GM12878 (cell line): ENCODE data around the gene PPM1J. TPM values are rescaled to one million over a fixed set of nuclear protein-coding genes. Genes with fewer than 3 reads are reported as not detected.

Experiments
- ATAC-seq: fragments of 200-7000 bp; cut with Tn5 transposase; 3 replicates; pipeline ENCODE4 v1.9.1; 2020; ENCODE audit warnings: mild to moderate bottlenecking, moderate library complexity
- BruUV-seq: library from RNA; stranded (reverse); fragments of 400-500 nt; replicated peaks from 2 replicates; lab custom pipeline; 2021; lab: Mats Ljungman, UMichigan
- CTCF ChIA-PET: fragments of 300-600 bp; sonication (Branson Sonifier 250); formaldehyde crosslinking; extraction: SDS; loops from one replicate; lab custom pipeline; 2021; ENCODE audit warnings: inconsistent platforms; lab: Yijun Ruan, JAX
- POLR2A ChIA-PET: fragments of 350-600 bp; formaldehyde crosslinking; extraction: SDS; loops from one replicate; lab custom pipeline; 2021; ENCODE audit warnings: inconsistent platforms; lab: Charles Lee
- RAD21 ChIA-PET: fragments of 300-600 bp; sonication (Branson Sonifier 250); formaldehyde crosslinking; loops from one replicate; lab custom pipeline; 2023; ENCODE audit warnings: antibody characterized with exemption; ENCODE audit not compliant: unreplicated experiment; lab: Charles Lee
- SMC1A ChIA-PET: fragments of 300-600 bp; sonication (Branson Sonifier 250); formaldehyde crosslinking; loops from one replicate; lab custom pipeline; 2023; ENCODE audit not compliant: unreplicated experiment, uncharacterized antibody; lab: Charles Lee
- DNase-seq: peaks from one replicate; pipeline ENCODE4 v3.0.0-alpha.2; 2011; ENCODE audit warnings: low read depth, low spot score
- FAIRE-seq: peaks from 3 replicates; lab custom pipeline; 2011; peaks lifted over from hg19 to GRCh38; lab: Jason Lieb, UNC
- H2AFZ ChIP-seq: 2 replicates; pipeline ENCODE4 v1.6.0; 2011; ENCODE audit warnings: low read depth, low read length, control low read depth; ENCODE audit not compliant: control insufficient read depth
- H3K27ac ChIP-seq: 2 replicates; pipeline ENCODE4 v1.5.1; 2011; ENCODE audit warnings: control low read depth; ENCODE audit not compliant: control insufficient read depth, insufficient read depth
- H3K27me3 ChIP-seq, 2 experiments: replicated peaks in 1 of 2; 2 replicates each; pipeline versions ENCODE4 v1.6.0 to v1.6.1; 2011; ENCODE audit warnings: low read length in 1 of 2; ENCODE audit not compliant: control insufficient read depth in 2 of 2, insufficient read depth in 2 of 2
- H3K36me3 ChIP-seq, 2 experiments: 2 replicates each; pipeline ENCODE4 v1.5.1; 2011; ENCODE audit warnings: low read length in 1 of 2; ENCODE audit not compliant: control insufficient read depth in 2 of 2, insufficient read depth in 2 of 2
- H3K4me1 ChIP-seq: 2 replicates; pipeline ENCODE4 v1.6.1; 2011; ENCODE audit warnings: mild to moderate bottlenecking, low read length, moderate library complexity, mixed read lengths; ENCODE audit not compliant: control insufficient read depth, insufficient read depth
- H3K4me2 ChIP-seq: 2 replicates; pipeline ENCODE4 v1.6.0; 2011; ENCODE audit warnings: control low read depth; ENCODE audit not compliant: control insufficient read depth, insufficient read depth
- H3K4me3 ChIP-seq: fragments of 200-600 bp; sonication (generic); 2 replicates; pipeline ENCODE4 v1.5.1; 2016
- H3K79me2 ChIP-seq: 2 replicates; pipeline ENCODE4 v1.6.0; 2011; ENCODE audit warnings: low read length; ENCODE audit not compliant: control insufficient read depth, insufficient read depth
- H3K9ac ChIP-seq: 2 replicates; pipeline ENCODE4 v1.8.0; 2011; ENCODE audit warnings: low read length, control low read depth, mixed read lengths; ENCODE audit not compliant: control insufficient read depth, insufficient read depth
- H3K9me3 ChIP-seq: replicated peaks from 3 replicates; pipeline ENCODE4 v1.5.1; 2011; ENCODE audit warnings: mild to moderate bottlenecking, low read length; ENCODE audit not compliant: control insufficient read depth, insufficient read depth
- H4K20me1 ChIP-seq: 2 replicates; pipeline ENCODE4 v1.6.0; 2011; ENCODE audit not compliant: control insufficient read depth, insufficient read depth
- CBX3 ChIP-seq: fragments of 200-600 bp; sonication (generic); IDR thresholded peaks from 2 replicates; pipeline ENCODE4 v1.6.1; 2016; ENCODE audit warnings: low read depth, borderline replicate concordance
- EP300 ChIP-seq, 2 experiments: fragments of 150-350 bp in 1 of 2; IDR thresholded peaks; 2 replicates each; pipeline ENCODE4 v1.6.1; 2011 to 2012; ENCODE audit warnings: low read depth in 2 of 2, low read length in 2 of 2, borderline replicate concordance in 1 of 2, improper control_type of control experiment in 1 of 2, inconsistent platforms in 1 of 2; ENCODE audit not compliant: control insufficient read depth in 1 of 2
- GATAD2B ChIP-seq: fragments of 450-650 bp; conservative IDR thresholded peaks from 2 replicates; pipeline ENCODE4 v1.6.1; 2017; ENCODE audit warnings: low read depth, mild to moderate bottlenecking, moderate library complexity
- NR2C2 ChIP-seq: IDR thresholded peaks from 2 replicates; pipeline ENCODE4 v1.6.1; 2011; ENCODE audit warnings: borderline replicate concordance, low read depth; ENCODE audit not compliant: control insufficient read depth, insufficient read length
- RAD51 ChIP-seq: fragments of 450-650 bp; IDR thresholded peaks from 2 replicates; pipeline ENCODE4 v1.6.1; 2016; ENCODE audit warnings: moderate library complexity, mild to moderate bottlenecking, inconsistent platforms
- SIN3A ChIP-seq: IDR thresholded peaks from 2 replicates; pipeline ENCODE4 v1.6.1; 2012; ENCODE audit warnings: low read depth, low read length, improper control_type of control experiment
- SREBF2 ChIP-seq: IDR thresholded peaks from 2 replicates; pipeline ENCODE4 v1.6.1; 2012; ENCODE audit warnings: mild to moderate bottlenecking, low read length
- SUZ12 ChIP-seq: fragments of 200-600 bp; sonication (generic); IDR thresholded peaks from one replicate; pipeline ENCODE4 v1.6.1; 2018; ENCODE audit warnings: antibody characterized with exemption, mild to moderate bottlenecking; ENCODE audit not compliant: unreplicated experiment
- TAF1 ChIP-seq: IDR thresholded peaks from 2 replicates; pipeline ENCODE4 v1.6.1; 2011; ENCODE audit warnings: mild to moderate bottlenecking, low read depth, low read length, borderline replicate concordance
- ZNF207 ChIP-seq: fragments of 450-650 bp; IDR thresholded peaks from 2 replicates; pipeline ENCODE4 v1.6.1; 2014; ENCODE audit warnings: antibody characterized with exemption, mild to moderate bottlenecking, borderline replicate concordance
- WGBS: methylation state at CpG from one replicate; pipeline ENCODE4 v1.1.6; 2016; ENCODE audit warnings: low lambda C conversion rate; ENCODE audit not compliant: insufficient replicate concordance, insufficient coverage; ENCODE audit errors: missing lambda C conversion rate; 5-methylcytosine and 5-hydroxymethylcytosine counted together
- in situ Hi-C: fragments of 300-500 bp; cut with MboI; formaldehyde crosslinking; loops from 9 replicates; pipeline ENCODE4 v1.14.3; 2018; ENCODE audit warnings: mixed read lengths
- intact Hi-C: fragments of 100-400 bp; cut with micrococcal nuclease; formaldehyde crosslinking; loops from one replicate; pipeline ENCODE4 v1.14.2; 2022; ENCODE audit not compliant: unreplicated experiment
- polyA plus RNA-seq, 11 experiments: library from polyadenylated mRNA; depleted of rRNA in 4 of 11; unstranded in 6 of 11; stranded (reverse) in 5 of 11; fragments of >200 nt; fragmentation: Nextera tagmentation in 4 of 11; fragmentation: Illumina TruSeq in 1 of 11; extraction: Ambion mirVana in 4 of 11; extraction: Trizol in 1 of 11; gene quantifications; 1 replicate in 1 of 11; 2 replicates in 10 of 11; pipeline versions ENCODE4 v1.2.1 to v1.2.3, GENCODE V29; 2011 to 2016; ENCODE audit warnings: inconsistent platforms in 2 of 11, missing spikeins in 2 of 11, low read depth in 1 of 11
- total RNA-seq, 4 experiments: library from RNA; depleted of rRNA in 3 of 4; stranded (reverse); fragments of >200 nt in 3 of 4; fragmentation: Illumina TruSeq in 1 of 4; extraction: Trizol in 1 of 4; gene quantifications; 2 replicates each; pipeline versions ENCODE4 v1.2.1 to v1.2.3, GENCODE V29; 2013 to 2021
- TF ChIP-seq, protein P1 (sequence below), 3 experiments: IDR thresholded peaks in 2 of 3; conservative IDR thresholded peaks in 1 of 3; 2 replicates each; pipeline ENCODE4 v1.5.1; 2011; ENCODE audit warnings: low read depth in 3 of 3, low read length in 3 of 3, mild to moderate bottlenecking in 3 of 3, control low read depth in 2 of 3, moderate library complexity in 2 of 3, inconsistent platforms in 1 of 3, mixed read lengths in 1 of 3; ENCODE audit not compliant: control insufficient read depth in 2 of 3, insufficient read depth in 1 of 3; ENCODE audit errors: extremely low read depth in 1 of 3
- TF ChIP-seq, protein P2 (sequence below): fragments of 450-650 bp; IDR thresholded peaks from 2 replicates; pipeline ENCODE4 v1.6.1; 2018; ENCODE audit warnings: borderline replicate concordance, mild to moderate bottlenecking; ENCODE audit not compliant: partially characterized antibody
- TF ChIP-seq, protein P3 (sequence below): fragments of 450-650 bp; IDR thresholded peaks from 2 replicates; pipeline ENCODE4 v1.6.1; 2016; ENCODE audit warnings: mild to moderate bottlenecking
- TF ChIP-seq, protein P4 (sequence below): fragments of 450-650 bp; IDR thresholded peaks from 2 replicates; pipeline ENCODE4 v1.6.1; 2016; ENCODE audit warnings: mild to moderate bottlenecking

The PPM1J gene
- total and polyA plus RNA-seq, 10 of the 15 experiments (the other 5 are each of a cell fraction or from before 2014, with no cell fraction given), result 0.07 to 1.8 (median 0.59) TPM; not detected in 1

DNA sequence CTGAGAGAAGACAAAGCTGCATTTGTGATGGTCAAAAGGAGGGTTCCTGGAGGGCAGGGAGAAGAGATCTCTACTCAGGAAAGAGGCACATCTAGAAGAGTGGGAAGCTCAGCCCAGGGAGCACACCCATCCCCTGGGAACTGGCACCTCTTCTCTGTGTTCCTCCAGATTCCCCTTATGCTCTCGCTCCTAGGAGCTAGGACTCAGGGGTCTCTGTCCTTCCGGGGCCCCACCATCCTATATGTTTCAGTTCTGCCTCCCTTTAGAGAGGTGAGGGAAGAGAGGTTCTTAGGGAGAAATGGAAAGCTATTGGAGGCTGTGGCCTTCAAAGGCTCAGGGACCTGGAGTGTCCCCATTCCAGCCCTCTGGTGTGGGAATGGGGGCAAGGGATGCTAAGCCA is 4.6 kb upstream of the PPM1J start:
- Histone ChIP-seq H3K4me1 (peaks cover 11% of the 10 kb centered on the region), H3K9me3 (no peaks in the 10 kb centered on the region), H3K27me3 (peaks cover 0 to 3% of the 10 kb centered on the region in 2 experiments; a peak in 2 of 4 replicates), H3K27ac (no peak overlapping the region), H3K4me3 (no peak overlapping the region), H4K20me1 (no peaks in the 10 kb centered on the region), H3K4me2 (no peak overlapping the region), H2AFZ (no peak overlapping the region), H3K36me3 (no peaks in the 10 kb centered on the region), H3K79me2 (no peaks in the 10 kb centered on the region), H3K9ac (no peak overlapping the region)
- RAD21 ChIA-PET, result interaction anchor here (0.7 to 8.6 kb wide), 3 partner anchors 10 to 323 kb away, joined by 3 to 192 read pairs (median 3); no protein-coding TSS in a partner anchor
- POLR2A ChIA-PET, result no interaction called here
- FAIRE-seq, result no peak
- CTCF ChIA-PET, result interaction anchor here (0.7 to 10.8 kb wide), 9 partner anchors 11 to 329 kb away, joined by 3 to 428 read pairs (median 7); no protein-coding TSS in a partner anchor
- no TSS peak for BruUV-seq
- intact Hi-C loops, result loop anchor here (5.0 to 10.0 kb wide), 4 partner anchors 163 to 958 kb away; partner anchors contain the start of gene MAGI3
- in situ Hi-C loops, result loop anchor here (5.0 kb wide), 2 partner anchors 88 to 323 kb away; no protein-coding TSS in a partner anchor
- no peak for ATAC-seq
- SMC1A ChIA-PET, result interaction anchor here (0.6 to 8.7 kb wide), 6 partner anchors 15 to 328 kb away, joined by 3 to 178 read pairs (median 3); no protein-coding TSS in a partner anchor
- 0% methylated on average over 2 of the region's 2 CpGs for WGBS
- no peak for DNase-seq
- TF ChIP-seq, protein P1, sequence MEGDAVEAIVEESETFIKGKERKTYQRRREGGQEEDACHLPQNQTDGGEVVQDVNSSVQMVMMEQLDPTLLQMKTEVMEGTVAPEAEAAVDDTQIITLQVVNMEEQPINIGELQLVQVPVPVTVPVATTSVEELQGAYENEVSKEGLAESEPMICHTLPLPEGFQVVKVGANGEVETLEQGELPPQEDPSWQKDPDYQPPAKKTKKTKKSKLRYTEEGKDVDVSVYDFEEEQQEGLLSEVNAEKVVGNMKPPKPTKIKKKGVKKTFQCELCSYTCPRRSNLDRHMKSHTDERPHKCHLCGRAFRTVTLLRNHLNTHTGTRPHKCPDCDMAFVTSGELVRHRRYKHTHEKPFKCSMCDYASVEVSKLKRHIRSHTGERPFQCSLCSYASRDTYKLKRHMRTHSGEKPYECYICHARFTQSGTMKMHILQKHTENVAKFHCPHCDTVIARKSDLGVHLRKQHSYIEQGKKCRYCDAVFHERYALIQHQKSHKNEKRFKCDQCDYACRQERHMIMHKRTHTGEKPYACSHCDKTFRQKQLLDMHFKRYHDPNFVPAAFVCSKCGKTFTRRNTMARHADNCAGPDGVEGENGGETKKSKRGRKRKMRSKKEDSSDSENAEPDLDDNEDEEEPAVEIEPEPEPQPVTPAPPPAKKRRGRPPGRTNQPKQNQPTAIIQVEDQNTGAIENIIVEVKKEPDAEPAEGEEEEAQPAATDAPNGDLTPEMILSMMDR (IDR thresholded peaks at IDR 0.05 in 2 of 3, conservative IDR thresholded peaks at IDR 0.05 in 1 of 3; ENCODE audit: control insufficient read depth in 2 of 3, extremely low read depth in 1 of 3, insufficient read depth in 1 of 3, low read depth in 3 of 3, low read length in 3 of 3), result no peak
- TF ChIP-seq NR2C2, result no peak
- TF ChIP-seq TAF1, result no peak
- TF ChIP-seq, protein P2, sequence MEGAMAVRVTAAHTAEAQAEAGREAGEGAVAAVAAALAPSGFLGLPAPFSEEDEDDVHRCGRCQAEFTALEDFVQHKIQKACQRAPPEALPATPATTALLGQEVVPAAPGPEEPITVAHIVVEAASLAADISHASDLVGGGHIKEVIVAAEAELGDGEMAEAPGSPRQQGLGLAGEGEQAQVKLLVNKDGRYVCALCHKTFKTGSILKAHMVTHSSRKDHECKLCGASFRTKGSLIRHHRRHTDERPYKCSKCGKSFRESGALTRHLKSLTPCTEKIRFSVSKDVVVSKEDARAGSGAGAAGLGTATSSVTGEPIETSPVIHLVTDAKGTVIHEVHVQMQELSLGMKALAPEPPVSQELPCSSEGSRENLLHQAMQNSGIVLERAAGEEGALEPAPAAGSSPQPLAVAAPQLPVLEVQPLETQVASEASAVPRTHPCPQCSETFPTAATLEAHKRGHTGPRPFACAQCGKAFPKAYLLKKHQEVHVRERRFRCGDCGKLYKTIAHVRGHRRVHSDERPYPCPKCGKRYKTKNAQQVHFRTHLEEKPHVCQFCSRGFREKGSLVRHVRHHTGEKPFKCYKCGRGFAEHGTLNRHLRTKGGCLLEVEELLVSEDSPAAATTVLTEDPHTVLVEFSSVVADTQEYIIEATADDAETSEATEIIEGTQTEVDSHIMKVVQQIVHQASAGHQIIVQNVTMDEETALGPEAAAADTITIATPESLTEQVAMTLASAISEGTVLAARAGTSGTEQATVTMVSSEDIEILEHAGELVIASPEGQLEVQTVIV, result no peak
- no peak for TF ChIP-seq CBX3
- TF ChIP-seq, protein P3, sequence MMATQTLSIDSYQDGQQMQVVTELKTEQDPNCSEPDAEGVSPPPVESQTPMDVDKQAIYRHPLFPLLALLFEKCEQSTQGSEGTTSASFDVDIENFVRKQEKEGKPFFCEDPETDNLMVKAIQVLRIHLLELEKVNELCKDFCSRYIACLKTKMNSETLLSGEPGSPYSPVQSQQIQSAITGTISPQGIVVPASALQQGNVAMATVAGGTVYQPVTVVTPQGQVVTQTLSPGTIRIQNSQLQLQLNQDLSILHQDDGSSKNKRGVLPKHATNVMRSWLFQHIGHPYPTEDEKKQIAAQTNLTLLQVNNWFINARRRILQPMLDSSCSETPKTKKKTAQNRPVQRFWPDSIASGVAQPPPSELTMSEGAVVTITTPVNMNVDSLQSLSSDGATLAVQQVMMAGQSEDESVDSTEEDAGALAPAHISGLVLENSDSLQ, result no peak
- no peak for TF ChIP-seq SIN3A
- TF ChIP-seq SUZ12, result no peak
- no peak for TF ChIP-seq SREBF2
- no peak for TF ChIP-seq ZNF207
- TF ChIP-seq, protein P4, sequence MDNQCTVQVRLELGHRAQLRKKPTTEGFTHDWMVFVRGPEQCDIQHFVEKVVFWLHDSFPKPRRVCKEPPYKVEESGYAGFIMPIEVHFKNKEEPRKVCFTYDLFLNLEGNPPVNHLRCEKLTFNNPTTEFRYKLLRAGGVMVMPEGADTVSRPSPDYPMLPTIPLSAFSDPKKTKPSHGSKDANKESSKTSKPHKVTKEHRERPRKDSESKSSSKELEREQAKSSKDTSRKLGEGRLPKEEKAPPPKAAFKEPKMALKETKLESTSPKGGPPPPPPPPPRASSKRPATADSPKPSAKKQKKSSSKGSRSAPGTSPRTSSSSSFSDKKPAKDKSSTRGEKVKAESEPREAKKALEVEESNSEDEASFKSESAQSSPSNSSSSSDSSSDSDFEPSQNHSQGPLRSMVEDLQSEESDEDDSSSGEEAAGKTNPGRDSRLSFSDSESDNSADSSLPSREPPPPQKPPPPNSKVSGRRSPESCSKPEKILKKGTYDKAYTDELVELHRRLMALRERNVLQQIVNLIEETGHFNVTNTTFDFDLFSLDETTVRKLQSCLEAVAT, result no peak
- no peak for TF ChIP-seq EP300 (IDR thresholded peaks at IDR 0.05; ENCODE audit: borderline replicate concordance in 1 of 2, control insufficient read depth in 1 of 2, low read depth in 2 of 2, low read length in 2 of 2)
- no peak for TF ChIP-seq GATAD2B
- TF ChIP-seq RAD51, result no peak
